Neural progenitor cell (in vitro differentiated cells): Measurements from ENCODE around the gene PLEKHO2. TPM values are rescaled to one million over a fixed set of nuclear protein-coding genes. Genes with fewer than 3 reads are reported as not detected.

Experiments
- DNase-seq: peaks from one replicate; pipeline ENCODE4 v3.0.0-alpha.2; 2016; ENCODE audit warnings: low spot score
- H2AFZ ChIP-seq: fragments of 200-600 bp; sonication (generic); replicated peaks from 2 replicates; pipeline ENCODE4 v1.6.1; 2016; ENCODE audit warnings: antibody characterized with exemption
- H3F3A ChIP-seq: fragments of 200-600 bp; sonication (generic); 2 replicates; pipeline ENCODE4 v1.6.1; 2016; ENCODE audit warnings: antibody characterized with exemption, low read depth
- H3K27ac ChIP-seq: fragments of 200-600 bp; sonication (generic); 2 replicates; pipeline ENCODE4 v1.5.1; 2016; ENCODE audit warnings: mild to moderate bottlenecking
- H3K27me3 ChIP-seq: fragments of 200-600 bp; sonication (generic); 2 replicates; pipeline ENCODE4 v1.6.1; 2016; ENCODE audit warnings: mild to moderate bottlenecking, moderate library complexity
- H3K36me3 ChIP-seq: fragments of 200-600 bp; sonication (generic); 2 replicates; pipeline ENCODE4 v1.5.1; 2016
- H3K4me1 ChIP-seq: fragments of 200-600 bp; sonication (generic); 2 replicates; pipeline ENCODE4 v1.6.1; 2016; ENCODE audit warnings: mixed run types
- H3K4me2 ChIP-seq: fragments of 200-600 bp; sonication (generic); 2 replicates; pipeline ENCODE4 v1.6.1; 2016
- H3K4me3 ChIP-seq: fragments of 200-600 bp; sonication (generic); 2 replicates; pipeline ENCODE4 v1.5.1; 2016
- H3K79me2 ChIP-seq: fragments of 200-600 bp; sonication (generic); 2 replicates; pipeline ENCODE4 v1.6.1; 2016; ENCODE audit warnings: low read depth
- H3K9ac ChIP-seq: fragments of 200-600 bp; sonication (generic); 2 replicates; pipeline ENCODE4 v1.6.1; 2016
- H3K9me3 ChIP-seq: fragments of 200-600 bp; sonication (generic); 2 replicates; pipeline ENCODE4 v1.5.1; 2016; ENCODE audit warnings: low read depth
- H4K20me1 ChIP-seq: fragments of 200-600 bp; sonication (generic); 2 replicates; pipeline ENCODE4 v1.6.1; 2016; ENCODE audit warnings: low read depth
- H3K27ac Mint-ChIP-seq: 3 replicates; pipeline ENCODE4 v1.8.0; 2021; ENCODE audit warnings: mixed read lengths
- H3K27me3 Mint-ChIP-seq: 2 replicates; pipeline ENCODE4 v1.8.0; 2022; ENCODE audit warnings: low read depth, mild to moderate bottlenecking, inconsistent platforms, moderate library complexity, mixed read lengths; ENCODE audit not compliant: insufficient read depth
- H3K36me3 Mint-ChIP-seq: 3 replicates; pipeline ENCODE4 v1.8.0; 2021; ENCODE audit warnings: mixed read lengths
- H3K4me1 Mint-ChIP-seq: 3 replicates; pipeline ENCODE4 v1.8.0; 2021; ENCODE audit warnings: mixed read lengths
- H3K4me3 Mint-ChIP-seq: 3 replicates; pipeline ENCODE4 v1.8.0; 2021; ENCODE audit warnings: mild to moderate bottlenecking, moderate library complexity, mixed read lengths
- H3K9me3 Mint-ChIP-seq: 3 replicates; pipeline ENCODE4 v1.8.0; 2020; ENCODE audit warnings: mixed read lengths
- CTCF ChIP-seq: fragments of 200-600 bp; sonication (generic); IDR thresholded peaks from 2 replicates; pipeline ENCODE4 v1.5.1; 2017; ENCODE audit warnings: antibody characterized with exemption, mild to moderate bottlenecking
- EZH2 ChIP-seq: fragments of 200-600 bp; sonication (generic); IDR thresholded peaks from 2 replicates; pipeline ENCODE4 v1.6.1; 2017; ENCODE audit warnings: antibody characterized with exemption, mild to moderate bottlenecking, moderate library complexity
- EZH2phosphoT487 ChIP-seq: fragments of 200-600 bp; sonication (generic); IDR thresholded peaks from 2 replicates; pipeline ENCODE4 v1.6.1; 2017; ENCODE audit warnings: antibody characterized with exemption
- total RNA-seq: library from RNA; depleted of rRNA; stranded (reverse); fragments of >200 nt; gene quantifications from 2 replicates; pipeline ENCODE4 v1.2.3, GENCODE V29; 2015; ENCODE audit warnings: low replicate concordance

PLEKHO2 gene
- total RNA-seq, 1 donor from 2014 or later: 7.7 TPM

- H3K27me3 Mint-ChIP-seq: peaks cover 11% of the 10 kb centered on the region
- Histone ChIP-seq H3F3A (peaks cover 6% of the 10 kb centered on the region), H4K20me1 (peaks cover 21% of the 10 kb centered on the region), H3K4me1 (peaks cover 8% of the 10 kb centered on the region), H3K4me3 (peak within 1 kb of the TSS; percentile 65), H3K27ac (no peak within 1 kb of the TSS), H3K9me3 (no peaks in the 10 kb centered on the region), H3K9ac (no peak within 1 kb of the TSS), H2AFZ (peak within 1 kb of the TSS; percentile 84), H3K36me3 (no peaks in the 10 kb centered on the region), H3K27me3 (peaks cover 20% of the 10 kb centered on the region), H3K4me2 (peak within 1 kb of the TSS; percentile 94), H3K79me2 (peaks cover 21% of the 10 kb centered on the region)
- no peaks in the 10 kb centered on the region for H3K9me3 Mint-ChIP-seq
- TF ChIP-seq EZH2phosphoT487 (no peak), CTCF (no peak), EZH2 (no peak)
- peak; percentile 99 for DNase-seq
- H3K4me1 Mint-ChIP-seq: peaks cover 25% of the 10 kb centered on the region
- peak within 1 kb of the TSS; percentile 97 for H3K4me3 Mint-ChIP-seq
- H3K27ac Mint-ChIP-seq: peak within 1 kb of the TSS; percentile 99
- peaks cover 9% of the 10 kb centered on the region for H3K36me3 Mint-ChIP-seq
Measured at GRCh38 chr15:64825431-64826294, 16.1 kb upstream of the PLEKHO2 start, which contains the start of gene PIF1. Gene PIF1 (minus strand): TSS chr15:64825647. CDS start chr15:64824335, 1,312 bp downstream.

GRCh38 chr15:64828985-64829384, 12.7 kb upstream of the PLEKHO2 start:
- H3K4me2 ChIP-seq: no peak overlapping the region
- H3K9me3 Mint-ChIP-seq: no peaks in the 10 kb centered on the region
- no peak overlapping the region for H3K4me3 ChIP-seq
- no peaks in the 10 kb centered on the region for H3K9me3 ChIP-seq
- H4K20me1 ChIP-seq: peaks cover 4% of the 10 kb centered on the region
- peaks cover 4% of the 10 kb centered on the region for H3K27me3 Mint-ChIP-seq
- TF ChIP-seq EZH2 (no peak), CTCF (no peak), EZH2phosphoT487 (no peak)
- DNase-seq: no peak
- no peak overlapping the region for H3K27ac Mint-ChIP-seq
- no peak overlapping the region for H3K9ac ChIP-seq
- no peak overlapping the region for H2AFZ ChIP-seq
- H3K36me3 ChIP-seq: no peaks in the 10 kb centered on the region
- H3K4me1 ChIP-seq: peaks cover 4% of the 10 kb centered on the region
- H3K79me2 ChIP-seq: peaks cover 10% of the 10 kb centered on the region
- no peaks in the 10 kb centered on the region for H3K36me3 Mint-ChIP-seq
- H3K4me1 Mint-ChIP-seq: peaks cover 19% of the 10 kb centered on the region
- peaks cover 9% of the 10 kb centered on the region for H3K27me3 ChIP-seq
- H3F3A ChIP-seq: peaks cover 6% of the 10 kb centered on the region
- no peak overlapping the region for H3K4me3 Mint-ChIP-seq
- H3K27ac ChIP-seq: no peak overlapping the region

DNA sequence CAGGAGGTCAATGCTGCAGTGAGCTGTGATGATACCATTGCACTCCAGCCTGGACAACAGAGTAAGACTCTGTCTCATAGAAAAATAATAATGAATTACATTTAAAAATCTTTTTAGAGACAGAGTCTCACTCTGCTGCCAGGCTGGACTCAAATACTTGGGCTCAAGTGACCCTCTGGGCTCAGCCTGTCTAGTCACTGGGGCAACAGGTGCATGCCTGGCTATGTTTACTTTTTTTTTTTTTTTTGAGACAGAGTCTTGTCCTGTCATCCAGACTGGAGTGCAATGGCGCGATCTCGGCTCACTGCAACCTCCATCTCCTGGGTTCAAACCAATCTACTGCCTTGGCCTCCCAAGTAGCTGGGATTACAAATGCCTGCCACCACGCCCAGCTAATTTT, 8.0 kb upstream of the PLEKHO2 start:
- no peak for DNase-seq
- H3K36me3 Mint-ChIP-seq: peaks cover 9% of the 10 kb centered on the region
- no peak overlapping the region for H3K4me2 ChIP-seq
- no peak overlapping the region for H3K27ac Mint-ChIP-seq
- H3K9ac ChIP-seq: no peak overlapping the region
- TF ChIP-seq EZH2 (no peak), CTCF (no peak), EZH2phosphoT487 (no peak)
- peaks cover 9% of the 10 kb centered on the region for H3K27me3 Mint-ChIP-seq
- peaks cover 19% of the 10 kb centered on the region for H3K4me1 Mint-ChIP-seq
- peaks cover 7% of the 10 kb centered on the region for H3K9me3 Mint-ChIP-seq
- no peak overlapping the region for H3K4me3 ChIP-seq
- no peak overlapping the region for H3K4me3 Mint-ChIP-seq
- no peaks in the 10 kb centered on the region for H3K79me2 ChIP-seq
- H3F3A ChIP-seq: peaks cover 9% of the 10 kb centered on the region
- no peaks in the 10 kb centered on the region for H3K9me3 ChIP-seq
- no peaks in the 10 kb centered on the region for H3K27me3 ChIP-seq
- H3K27ac ChIP-seq: no peak overlapping the region
- H2AFZ ChIP-seq: no peak overlapping the region
- H3K4me1 ChIP-seq: no peaks in the 10 kb centered on the region
- H4K20me1 ChIP-seq: no peaks in the 10 kb centered on the region
- no peaks in the 10 kb centered on the region for H3K36me3 ChIP-seq
